ENCODE results near the gene PSMB5.
A peak's percentile ranks its signal among the peaks of the same experiment; 100 is the strongest.
"Not testable (repeated sequence)": the region's sequence is repeated elsewhere in the genome, so short reads cannot be mapped to it uniquely, and the experiment has no call there.

PSMB5 gene

GRCh38 chr14:23008831-23009230 is 25.9 kb downstream of the PSMB5 start:
- Histone ChIP-seq H3K27ac (peak overlapping the region; percentile 76 to 97 (median 95); a peak in 21 of 22 replicates), H3K4me2 (peak overlapping the region; percentile 75 to 95 (median 85)), H3K9ac (peak overlapping the region; percentile 11 to 90 (median 78); a peak in 20 of 22 replicates), H3K4me1 (peaks cover 38 to 48% (median 44%) of the 10 kb centered on the region in 10 experiments), H3K4me3 (peak overlapping the region; percentile 48 to 72 (median 62); a peak in 16 of 20 replicates), H4K20me1 (no peaks in the 10 kb centered on the region), H3K9me3 (replicated peaks in 1 of 11) (no peaks in the 10 kb centered on the region; a peak in 1 of 22 replicates), H3K36me3 (no peaks in the 10 kb centered on the region), H3K27me3 (no peaks in the 10 kb centered on the region)
- TF ChIP-seq Cebpa-rat (IDR thresholded peaks at IDR 0.05): no peak

DNA sequence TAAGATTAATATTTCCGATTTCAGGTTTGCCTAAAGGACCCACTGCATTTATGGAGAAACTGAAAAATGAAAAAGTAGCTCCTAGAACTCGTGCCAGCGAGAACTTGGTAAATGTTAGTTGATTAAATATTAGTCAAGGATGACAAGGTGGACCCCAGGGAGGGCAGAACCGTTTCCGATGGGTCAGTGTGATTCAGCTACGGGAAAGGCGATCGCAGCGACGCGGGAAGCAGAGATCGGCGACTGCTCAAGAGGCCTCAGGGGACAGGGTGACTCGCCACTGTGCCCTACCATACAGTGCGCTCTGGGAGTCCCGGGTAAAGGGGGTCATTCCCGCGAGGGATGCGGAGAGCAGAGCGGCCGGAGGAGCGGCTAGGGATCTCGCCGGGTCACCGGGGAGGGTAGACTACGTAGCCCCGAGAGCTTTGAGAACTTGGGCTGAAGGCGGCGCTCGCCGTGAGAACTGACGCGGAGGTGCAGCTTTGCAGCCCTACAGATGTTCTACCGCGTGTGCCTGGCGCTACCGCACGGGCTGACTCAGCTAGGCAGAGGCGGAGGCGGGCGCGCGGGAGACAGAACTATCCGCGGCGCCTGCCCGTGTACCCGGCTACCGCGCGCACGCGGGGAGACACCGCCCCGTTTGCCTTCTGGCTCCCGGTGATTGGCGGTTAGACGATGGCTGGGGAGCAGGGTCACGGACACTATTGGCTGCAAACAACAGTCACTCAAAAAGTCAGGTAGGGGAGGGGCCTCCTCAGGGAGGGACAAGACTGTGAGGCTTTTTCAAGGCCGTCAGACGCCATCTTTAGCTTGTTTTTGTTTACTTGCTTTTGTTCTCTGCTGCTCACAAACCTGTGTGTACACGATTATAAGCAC is 27.9 kb downstream of the PSMB5 start:
- Histone ChIP-seq H3K9me3 (replicated peaks in 1 of 11) (no peaks in the 10 kb centered on the region; a peak in 1 of 22 replicates), H3K9ac (peak overlapping the region; percentile 87 to 97 (median 91)), H3K27ac (peak overlapping the region; percentile 90 to 97 (median 96)), H3K4me3 (peak overlapping the region; percentile 59 to 80 (median 70)), H3K4me2 (peak overlapping the region; percentile 75 to 95 (median 85)), H3K4me1 (peaks cover 38 to 48% (median 44%) of the 10 kb centered on the region in 10 experiments), H4K20me1 (no peaks in the 10 kb centered on the region), H3K27me3 (no peaks in the 10 kb centered on the region), H3K36me3 (no peaks in the 10 kb centered on the region)
- no peak for TF ChIP-seq Cebpa-rat (IDR thresholded peaks at IDR 0.05)

GRCh38 chr14:23006188-23006534 is 28.5 kb downstream of the PSMB5 start:
- peaks cover 38 to 48% (median 44%) of the 10 kb centered on the region in 10 experiments for H3K4me1 ChIP-seq
- no peak for TF ChIP-seq Cebpa-rat (IDR thresholded peaks at IDR 0.05)
- peak overlapping the region; percentile 90 to 97 (median 96) for H3K27ac ChIP-seq
- H3K4me3 ChIP-seq: peak overlapping the region; percentile 59 to 80 (median 70)
- H3K9ac ChIP-seq: peak overlapping the region; percentile 87 to 97 (median 91)
- H4K20me1 ChIP-seq: no peaks in the 10 kb centered on the region
- H3K36me3 ChIP-seq: no peaks in the 10 kb centered on the region
- peak overlapping the region; percentile 67 to 95 (median 82) for H3K4me2 ChIP-seq
- H3K9me3 ChIP-seq (replicated peaks in 1 of 11): no peaks in the 10 kb centered on the region; a peak in 1 of 22 replicates
- no peaks in the 10 kb centered on the region for H3K27me3 ChIP-seq

- H3K4me1 ChIP-seq: peaks cover 38 to 47% (median 44%) of the 10 kb centered on the region in 10 experiments
- no peaks in the 10 kb centered on the region for H3K36me3 ChIP-seq
- TF ChIP-seq Cebpa-rat (IDR thresholded peaks at IDR 0.05): no peak
- no peaks in the 10 kb centered on the region for H4K20me1 ChIP-seq
- peak overlapping the region; percentile 67 to 95 (median 82) for H3K4me2 ChIP-seq
- H3K9me3 ChIP-seq (replicated peaks in 1 of 11): no peaks in the 10 kb centered on the region; a peak in 1 of 22 replicates
- peak overlapping the region in 10 of 11 experiments; percentile 87 to 97 (median 90); a peak in 20 of 22 replicates for H3K9ac ChIP-seq
- no peaks in the 10 kb centered on the region for H3K27me3 ChIP-seq
- peak overlapping the region in 6 of 10 experiments; percentile 59 to 80 (median 72); a peak in 9 of 20 replicates for H3K4me3 ChIP-seq
- H3K27ac ChIP-seq: peak overlapping the region in 9 of 11 experiments; percentile 91 to 97 (median 96); a peak in 17 of 22 replicates
Measured at GRCh38 chr14:23005451-23006187, 29.1 kb downstream of the PSMB5 start.

GRCh38 chr14:23004274-23004673 is 30.4 kb downstream of the PSMB5 start:
- H3K4me3 ChIP-seq; H3K27ac ChIP-seq; H3K9ac ChIP-seq; H4K20me1 ChIP-seq; H3K36me3 ChIP-seq; H3K4me2 ChIP-seq; H3K9me3 ChIP-seq (replicated peaks in 1 of 11); H3K27me3 ChIP-seq: not testable (repeated sequence)
- peaks cover 30 to 37% (median 36%) of the 10 kb centered on the region in 10 experiments for H3K4me1 ChIP-seq

DNA sequence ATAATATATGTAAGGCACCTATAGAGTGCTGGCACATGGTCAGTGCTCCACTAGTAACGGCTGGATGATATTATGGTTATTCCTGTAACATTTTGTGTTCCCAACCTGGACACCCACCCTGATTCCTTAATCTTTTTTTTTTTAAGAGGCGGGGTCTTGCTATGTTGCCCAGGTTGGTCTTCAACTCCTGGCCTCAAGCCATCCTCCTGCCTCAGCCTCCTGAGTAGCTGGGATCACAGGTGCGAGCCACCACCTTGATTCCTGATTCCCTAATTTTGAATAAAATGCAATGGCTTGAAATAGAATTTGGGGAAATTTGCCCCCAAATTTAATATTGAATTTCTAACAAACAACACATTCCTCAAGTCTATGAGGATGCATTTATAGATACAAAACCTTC is 32.1 kb downstream of the PSMB5 start:
- Histone ChIP-seq H3K9me3 (replicated peaks in 1 of 11) (no peaks in the 10 kb centered on the region), H3K27me3 (no peaks in the 10 kb centered on the region)

GRCh38 chr14:23000860-23001259 is 33.8 kb downstream of the PSMB5 start:
- Histone ChIP-seq H3K9me3 (replicated peaks in 1 of 11) (no peaks in the 10 kb centered on the region), H3K27ac (no peak overlapping the region), H3K4me2 (no peak overlapping the region), H4K20me1 (no peaks in the 10 kb centered on the region), H3K4me3 (no peak overlapping the region), H3K9ac (no peak overlapping the region; a peak in 1 of 22 replicates), H3K4me1 (peaks cover 7 to 32% (median 21%) of the 10 kb centered on the region in 10 experiments), H3K36me3 (peaks cover 0 to 12% (median 4%) of the 10 kb centered on the region in 11 experiments; a peak in 4 of 22 replicates), H3K27me3 (no peaks in the 10 kb centered on the region)
- TF ChIP-seq Cebpa-rat (IDR thresholded peaks at IDR 0.05): no peak

More for the DNA sequence above, 32.1 kb downstream of the PSMB5 start:
- no peak for TF ChIP-seq Cebpa-rat (IDR thresholded peaks at IDR 0.05)
- peaks cover 0 to 12% (median 4%) of the 10 kb centered on the region in 11 experiments; a peak in 4 of 22 replicates for H3K36me3 ChIP-seq
- H3K4me3 ChIP-seq: no peak overlapping the region
- H3K4me1 ChIP-seq: peaks cover 14 to 25% (median 20%) of the 10 kb centered on the region in 10 experiments
- no peak overlapping the region for H3K27ac ChIP-seq
- H3K9ac ChIP-seq: no peak overlapping the region
- no peaks in the 10 kb centered on the region for H4K20me1 ChIP-seq
- H3K4me2 ChIP-seq: no peak overlapping the region

DNA sequence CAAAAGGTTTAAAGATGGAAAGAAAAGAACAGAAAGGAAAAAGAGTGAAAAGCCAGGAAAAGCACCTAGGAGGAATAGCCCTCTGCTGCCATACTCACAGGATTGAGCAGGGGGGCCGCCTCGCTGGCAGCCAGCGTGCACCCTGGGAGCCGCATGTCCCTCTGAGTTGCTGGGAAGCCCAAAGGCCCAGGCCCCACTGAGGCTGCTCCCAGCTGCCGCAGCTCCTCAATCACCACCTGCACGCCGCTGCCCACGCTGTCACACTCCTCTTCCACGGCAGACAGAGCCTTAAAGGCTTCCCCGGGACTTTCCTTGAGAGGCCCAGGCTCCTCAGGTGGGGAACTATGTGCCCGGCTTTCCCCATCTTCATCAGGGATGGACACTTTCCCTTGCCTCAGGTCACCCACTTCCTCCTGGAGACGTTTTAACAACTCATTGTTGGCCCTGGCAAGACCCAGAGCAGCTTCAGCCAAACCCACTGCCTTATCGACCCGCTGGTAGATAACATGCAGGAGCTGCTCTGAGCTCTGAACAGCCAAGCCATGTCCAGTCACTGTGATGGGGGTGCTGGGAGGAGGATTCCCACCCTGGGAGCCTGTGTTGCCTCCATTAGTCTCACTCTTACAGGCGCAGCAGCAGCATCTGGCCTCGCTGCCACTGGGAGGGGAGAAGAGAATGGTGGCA is 36.2 kb downstream of the PSMB5 start:
- H3K9ac ChIP-seq: no peak overlapping the region; a peak in 1 of 22 replicates

More for the DNA sequence above, 36.2 kb downstream of the PSMB5 start:
- Histone ChIP-seq H3K4me1 (peaks cover 17 to 44% (median 33%) of the 10 kb centered on the region in 10 experiments), H3K36me3 (peaks cover 0 to 12% (median 4%) of the 10 kb centered on the region in 11 experiments; a peak in 4 of 22 replicates), H3K4me3 (no peak overlapping the region), H3K27me3 (no peaks in the 10 kb centered on the region), H4K20me1 (no peaks in the 10 kb centered on the region), H3K4me2 (no peak overlapping the region), H3K9me3 (replicated peaks in 1 of 11) (no peaks in the 10 kb centered on the region), H3K27ac (no peak overlapping the region)
- no peak for TF ChIP-seq Cebpa-rat (IDR thresholded peaks at IDR 0.05)

Data from BLaER1 treated with 17β-estradiol and CSF1 and Interleukin-3, amounts not matched to agents 10 nM and 100 nM (cell line).